Measurements from ENCODE around the gene BUB1B.
A peak's percentile ranks its signal among the peaks of the same experiment; 100 is the strongest.

The BUB1B gene

GRCh38 chr15:40241269-40242212 lies 80.7 kb downstream of the BUB1B start:
- no peak for DNase-seq

DNA sequence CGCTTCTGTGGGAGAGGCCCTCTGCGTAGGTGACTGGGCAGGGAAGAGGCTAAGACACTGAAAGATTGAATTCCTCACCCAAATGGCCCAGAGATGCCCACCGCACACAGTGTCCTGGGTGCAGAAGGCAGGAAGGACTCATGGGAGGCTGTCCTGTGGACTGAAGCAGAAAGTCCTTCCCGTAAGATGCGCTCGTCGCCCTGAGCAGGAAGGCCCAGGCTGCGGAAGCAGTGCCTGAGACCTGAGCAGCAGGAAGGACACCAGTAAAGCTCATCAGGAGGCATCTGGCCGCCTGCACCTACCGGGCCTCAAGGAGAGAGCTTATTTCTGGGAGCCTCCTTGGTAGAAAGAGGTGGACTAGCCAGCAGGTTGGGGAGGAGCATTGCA lies 81.3 kb downstream of the BUB1B start:
- no peak for DNase-seq

GRCh38 chr15:40242601-40243000 lies 81.7 kb downstream of the BUB1B start:
- no peak for DNase-seq

DNA sequence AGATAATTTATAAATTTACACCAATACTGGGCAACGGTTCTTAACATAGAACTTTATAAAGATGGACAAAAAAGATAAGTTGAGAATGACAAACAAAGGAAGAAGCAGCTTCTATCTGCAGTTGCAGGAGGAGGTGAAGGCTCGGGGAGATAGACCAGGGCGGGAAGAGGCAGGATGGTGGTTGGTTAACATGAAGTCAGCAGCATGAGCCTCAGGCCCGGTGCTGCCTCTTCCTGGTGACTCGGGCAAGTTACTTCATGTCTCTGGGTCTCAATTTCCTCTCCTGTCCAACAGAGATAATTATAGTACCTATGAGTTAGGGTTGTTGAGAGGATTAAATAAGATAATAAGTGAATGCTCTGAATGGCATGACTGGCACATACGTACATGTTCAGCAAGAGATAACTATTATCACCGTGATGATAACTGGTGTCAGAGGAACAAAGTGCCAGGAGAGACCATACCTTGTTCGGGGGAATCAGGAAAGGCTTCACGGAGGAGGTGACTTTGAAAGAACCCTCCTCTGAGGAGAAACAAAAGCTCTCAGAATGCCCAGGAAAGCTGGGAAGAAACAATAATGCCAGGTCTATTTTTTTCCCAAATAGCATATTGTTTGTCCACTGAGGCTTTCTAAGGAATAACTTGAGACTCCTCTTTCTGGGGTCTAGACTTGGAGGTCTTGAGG lies 82.4 kb downstream of the BUB1B start:
- DNase-seq: no peak

DNA sequence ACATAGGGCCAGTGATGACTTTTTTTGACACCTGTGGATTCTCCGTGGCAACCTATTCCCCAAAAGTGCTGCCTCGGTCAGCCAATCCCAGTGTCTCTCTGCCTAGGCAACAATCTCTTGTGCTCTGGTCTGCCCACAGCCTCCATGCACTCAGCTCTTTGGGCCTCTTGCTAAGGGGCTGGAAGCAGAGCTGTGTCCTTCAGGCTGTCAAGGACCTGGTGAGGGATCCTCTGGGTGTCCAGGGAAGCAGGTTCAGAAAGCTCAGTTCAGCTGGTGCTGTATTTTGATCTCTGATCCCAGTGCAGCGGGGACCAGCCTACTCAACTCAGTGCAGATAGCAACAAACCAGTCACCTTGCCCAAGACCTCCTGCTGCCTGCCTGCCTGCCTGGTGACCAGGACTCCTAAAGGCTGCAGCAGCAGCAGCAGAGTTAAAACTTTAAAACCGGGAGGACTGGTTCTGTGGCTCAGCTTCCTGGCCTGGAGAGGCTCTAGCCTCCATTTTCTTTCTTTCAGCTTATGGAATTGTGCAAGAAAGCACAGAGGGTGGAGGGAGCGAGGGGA lies 84.2 kb downstream of the BUB1B start:
- no peak for DNase-seq

- DNase-seq: no peak
Measured at GRCh38 chr15:40245666-40246450, 85.0 kb downstream of the BUB1B start.

DNA sequence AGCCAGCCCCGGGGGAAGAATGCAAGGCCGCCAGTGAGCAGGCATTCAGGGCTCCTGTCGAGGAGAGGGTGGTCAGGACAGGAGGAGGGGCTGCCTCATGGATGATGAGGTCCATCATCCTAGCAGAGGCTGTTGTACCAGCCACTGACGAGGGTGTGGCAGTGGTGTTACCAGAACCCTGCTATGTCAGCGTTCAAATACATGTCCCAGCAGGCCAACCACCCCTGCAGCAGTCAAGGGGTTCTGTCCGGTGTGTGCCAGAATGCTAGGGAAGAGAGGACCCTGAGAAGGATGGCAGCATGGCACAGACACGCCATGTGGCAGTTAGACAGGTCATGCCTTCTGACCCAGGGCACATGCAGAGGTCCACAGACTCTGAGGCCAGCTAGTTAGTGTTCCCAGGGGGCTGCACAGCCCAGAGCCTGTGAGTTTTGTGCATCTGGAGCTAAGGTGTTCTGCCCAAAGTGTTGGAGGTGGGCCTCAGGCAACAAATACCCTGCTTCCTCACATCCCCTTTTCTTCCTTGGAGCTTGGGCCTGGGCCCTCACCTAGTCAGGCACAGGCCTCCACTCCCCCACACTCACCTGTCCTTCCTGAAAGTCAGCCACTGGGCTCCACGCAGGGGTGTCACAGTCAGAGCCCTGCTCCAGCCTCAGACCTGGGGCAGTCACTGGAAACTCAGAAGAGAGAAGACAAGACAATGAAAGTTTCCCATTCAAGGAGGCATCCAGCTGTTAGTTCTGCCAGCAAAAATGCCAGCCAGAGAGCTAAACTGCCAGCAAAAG lies 85.8 kb downstream of the BUB1B start:
- DNase-seq: no peak

DNA sequence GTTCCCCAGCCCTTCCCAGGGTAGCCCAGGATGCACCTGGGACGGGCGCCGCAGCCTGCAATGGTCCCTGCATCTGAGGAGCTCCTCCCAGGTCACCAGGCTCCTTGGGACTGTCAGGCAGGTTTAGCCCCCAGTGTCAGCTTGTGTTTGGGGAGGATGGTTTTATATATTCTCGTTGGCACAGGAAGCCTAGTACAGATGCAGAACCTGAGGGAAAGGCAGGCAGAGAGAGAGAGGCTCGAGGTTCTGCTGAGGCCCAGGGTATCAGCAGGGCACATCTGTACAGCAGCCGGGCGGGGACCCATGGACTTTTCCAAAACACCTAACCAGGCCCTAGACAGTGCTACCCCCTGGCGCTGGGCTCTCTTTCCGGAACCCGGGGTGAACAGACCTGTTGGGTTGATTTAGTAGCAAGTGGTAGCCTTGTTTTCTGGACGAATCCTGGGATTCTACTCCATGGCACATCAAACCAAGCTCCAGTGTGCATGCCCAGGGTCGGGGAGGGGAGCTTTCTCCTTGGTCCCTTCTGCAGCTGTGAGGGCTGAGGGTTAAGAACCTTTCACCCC lies 86.6 kb downstream of the BUB1B start:
- DNase-seq: no peak

- no peak for DNase-seq
Measured at GRCh38 chr15:40248006-40248783, 87.3 kb downstream of the BUB1B start.

GRCh38 chr15:40249477-40250303 lies 88.8 kb downstream of the BUB1B start:
- DNase-seq: no peak

GRCh38 chr15:40250304-40250656 lies 89.4 kb downstream of the BUB1B start:
- no peak for DNase-seq

DNA sequence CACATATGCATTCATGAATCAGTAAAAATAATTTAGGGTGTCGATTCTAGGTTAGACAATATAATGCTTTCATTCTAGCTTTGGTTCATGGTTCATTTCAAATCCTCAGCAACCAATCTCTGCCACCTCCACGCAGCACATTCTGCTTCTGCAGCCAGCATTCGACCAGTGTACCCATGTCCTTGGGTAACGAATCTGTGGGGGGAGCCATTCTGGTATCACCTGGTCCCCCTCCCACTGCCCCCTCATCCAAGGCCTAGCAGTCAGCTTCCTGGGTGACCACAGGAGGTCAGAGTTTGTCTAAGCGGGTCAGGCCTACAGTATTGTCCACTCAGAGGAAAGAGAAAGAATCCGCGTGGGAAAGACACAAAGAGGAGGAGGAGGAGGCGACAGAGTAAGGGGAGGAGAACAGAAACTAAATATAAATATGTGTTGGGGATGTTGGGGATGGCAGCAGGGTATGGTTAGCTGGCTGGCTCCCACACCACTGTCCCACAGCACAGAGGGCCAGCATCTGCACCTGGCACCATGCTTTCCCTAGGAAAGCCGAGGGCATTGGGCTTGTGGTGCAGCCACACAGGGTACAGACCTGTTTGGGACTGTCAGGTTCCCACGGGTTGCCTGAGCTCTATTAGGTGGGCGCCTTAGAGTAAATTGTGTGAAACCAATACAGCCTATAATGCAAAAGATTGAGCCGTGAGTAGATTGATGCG lies 90.1 kb downstream of the BUB1B start:
- no peak for DNase-seq

DNA sequence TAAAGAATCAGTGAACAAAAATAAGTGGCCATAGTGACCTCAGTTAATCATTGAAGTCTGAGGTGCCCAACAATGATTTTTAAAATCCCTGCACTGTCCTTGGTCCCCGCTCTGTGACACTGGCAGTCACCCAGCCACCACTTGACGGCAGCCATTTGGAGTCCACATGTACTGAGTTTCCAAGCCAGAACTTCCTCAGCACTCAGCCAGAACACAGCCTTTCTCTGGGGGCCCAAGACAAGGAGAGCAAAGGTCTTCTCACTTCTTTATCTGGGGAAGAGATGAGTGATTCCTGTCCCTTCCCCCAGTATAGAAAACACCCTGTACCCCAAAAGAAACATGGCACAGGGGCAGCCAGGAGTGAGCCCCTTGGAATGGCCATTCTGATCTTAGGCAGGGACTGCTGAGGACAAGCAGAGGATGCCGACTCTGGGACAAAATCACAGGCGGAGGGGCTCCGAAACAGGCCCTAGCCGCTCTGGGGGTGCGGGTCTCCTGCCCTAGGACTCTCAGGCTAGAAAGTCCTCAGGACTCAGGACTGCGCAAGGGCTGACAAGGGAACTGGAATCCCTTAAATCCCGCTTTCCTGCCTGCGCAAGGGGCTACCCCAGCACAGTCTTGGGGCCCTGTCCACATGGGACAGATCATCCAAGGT lies 90.7 kb downstream of the BUB1B start:
- DNase-seq: no peak

- DNase-seq: no peak
Measured at GRCh38 chr15:40252141-40252437, 91.2 kb downstream of the BUB1B start.

GRCh38 chr15:40252438-40253166 lies 91.7 kb downstream of the BUB1B start:
- DNase-seq: peak; percentile 17

GRCh38 chr15:40253167-40253790 lies 92.4 kb downstream of the BUB1B start:
- DNase-seq: no peak

- DNase-seq: no peak
Measured at GRCh38 chr15:40254452-40254851, 93.6 kb downstream of the BUB1B start.

GRCh38 chr15:40255033-40255432 lies 94.2 kb downstream of the BUB1B start:
- DNase-seq: no peak

All from suppressor macrophage treated with lipopolysaccharide for 4 hours (primary cell).